Osteoblast (primary cell): Measurements from ENCODE around the gene ERBIN. TPM values are rescaled to one million over a fixed set of nuclear protein-coding genes. Genes with fewer than 3 reads are reported as not detected.
"Not testable (repeated sequence)": the region's sequence is repeated elsewhere in the genome, so short reads cannot be mapped to it uniquely, and the experiment has no call there.

Experiments
- DNase-seq: peaks from one replicate; pipeline ENCODE4 v3.0.0; 2011; ENCODE audit warnings: low spot score, mixed read lengths; ENCODE audit not compliant: insufficient read length; ENCODE audit errors: missing footprints
- H2AFZ ChIP-seq: 2 replicates; pipeline ENCODE4 v1.6.0; 2011; ENCODE audit warnings: mild to moderate bottlenecking, low read length
- H3K27ac ChIP-seq: 2 replicates; pipeline ENCODE4 v1.5.1; 2011; ENCODE audit warnings: mild to moderate bottlenecking, low read depth, low read length, moderate library complexity
- H3K27me3 ChIP-seq: 2 replicates; pipeline ENCODE4 v1.6.0; 2012; ENCODE audit warnings: mild to moderate bottlenecking, control low read depth, inconsistent platforms, low read length, moderate library complexity; ENCODE audit not compliant: insufficient read depth
- H3K36me3 ChIP-seq: 2 replicates; pipeline ENCODE4 v1.5.1; 2011; ENCODE audit warnings: mild to moderate bottlenecking, low read length, control low read depth, moderate library complexity; ENCODE audit not compliant: insufficient read depth
- H3K4me1 ChIP-seq: 2 replicates; pipeline ENCODE4 v1.5.1; 2011; ENCODE audit warnings: mild to moderate bottlenecking, low read length, control low read depth, moderate library complexity; ENCODE audit not compliant: insufficient read depth
- H3K4me2 ChIP-seq: 2 replicates; pipeline ENCODE4 v1.6.0; 2011; ENCODE audit warnings: mild to moderate bottlenecking, low read length; ENCODE audit not compliant: insufficient read depth
- H3K4me3 ChIP-seq: fragments of 200-600 bp; sonication (generic); 3 replicates; pipeline ENCODE4 v1.5.1; 2012; ENCODE audit warnings: mild to moderate bottlenecking, low read length, inconsistent platforms; ENCODE audit not compliant: insufficient read depth
- H3K79me2 ChIP-seq: 2 replicates; pipeline ENCODE4 v1.6.0; 2012; ENCODE audit warnings: mild to moderate bottlenecking, low read length, control low read depth, inconsistent platforms; ENCODE audit not compliant: insufficient read depth
- H3K9me3 ChIP-seq: 2 replicates; pipeline ENCODE4 v1.5.1; 2011; ENCODE audit warnings: low read depth, low read length, control low read depth
- H4K20me1 ChIP-seq: 2 replicates; pipeline ENCODE4 v1.6.0; 2012; ENCODE audit warnings: mild to moderate bottlenecking, low read length, control low read depth; ENCODE audit not compliant: insufficient read depth
- total RNA-seq: library from RNA; depleted of rRNA; stranded (reverse); fragments of >200 nt; gene quantifications from 2 replicates; pipeline ENCODE4 v1.2.3, GENCODE V29; 2012
- TF ChIP-seq, protein P1 (sequence below): IDR thresholded peaks from 2 replicates; pipeline ENCODE4 v1.5.1; 2011; ENCODE audit warnings: mild to moderate bottlenecking, low read depth, low read length, moderate library complexity; ENCODE audit errors: extremely low read depth

Gene ERBIN
- total RNA-seq, 1 donor, result 199 TPM

DNA sequence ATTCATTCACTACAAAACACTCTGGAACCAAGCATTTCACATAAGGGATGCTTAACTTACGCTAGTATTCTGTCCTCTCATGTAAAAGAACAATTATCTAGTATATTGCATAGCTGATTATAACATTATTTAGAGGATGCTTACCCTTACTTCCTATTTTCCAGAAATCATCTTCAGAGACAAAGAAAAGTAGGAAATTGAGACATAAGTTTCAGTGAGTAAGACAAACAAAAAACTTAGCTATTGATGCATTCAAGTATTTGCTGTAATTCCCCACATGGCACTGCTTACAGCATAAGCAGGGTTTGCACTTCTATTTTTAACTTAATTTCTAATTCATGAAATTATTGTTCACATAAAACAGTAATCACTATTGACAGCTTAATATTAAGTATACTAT is 112.9 kb downstream of the ERBIN start:
- no peak overlapping the region for H2AFZ ChIP-seq
- no peaks in the 10 kb centered on the region for H3K27me3 ChIP-seq
- H3K4me3 ChIP-seq, result no peak overlapping the region
- peaks cover 7% of the 10 kb centered on the region for H3K4me1 ChIP-seq
- no peaks in the 10 kb centered on the region for H3K9me3 ChIP-seq
- H4K20me1 ChIP-seq, result peaks cover 19% of the 10 kb centered on the region
- no peak overlapping the region for H3K4me2 ChIP-seq
- DNase-seq, result no peak
- H3K79me2 ChIP-seq, result peaks cover 54% of the 10 kb centered on the region
- TF ChIP-seq, protein P1, sequence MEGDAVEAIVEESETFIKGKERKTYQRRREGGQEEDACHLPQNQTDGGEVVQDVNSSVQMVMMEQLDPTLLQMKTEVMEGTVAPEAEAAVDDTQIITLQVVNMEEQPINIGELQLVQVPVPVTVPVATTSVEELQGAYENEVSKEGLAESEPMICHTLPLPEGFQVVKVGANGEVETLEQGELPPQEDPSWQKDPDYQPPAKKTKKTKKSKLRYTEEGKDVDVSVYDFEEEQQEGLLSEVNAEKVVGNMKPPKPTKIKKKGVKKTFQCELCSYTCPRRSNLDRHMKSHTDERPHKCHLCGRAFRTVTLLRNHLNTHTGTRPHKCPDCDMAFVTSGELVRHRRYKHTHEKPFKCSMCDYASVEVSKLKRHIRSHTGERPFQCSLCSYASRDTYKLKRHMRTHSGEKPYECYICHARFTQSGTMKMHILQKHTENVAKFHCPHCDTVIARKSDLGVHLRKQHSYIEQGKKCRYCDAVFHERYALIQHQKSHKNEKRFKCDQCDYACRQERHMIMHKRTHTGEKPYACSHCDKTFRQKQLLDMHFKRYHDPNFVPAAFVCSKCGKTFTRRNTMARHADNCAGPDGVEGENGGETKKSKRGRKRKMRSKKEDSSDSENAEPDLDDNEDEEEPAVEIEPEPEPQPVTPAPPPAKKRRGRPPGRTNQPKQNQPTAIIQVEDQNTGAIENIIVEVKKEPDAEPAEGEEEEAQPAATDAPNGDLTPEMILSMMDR, result no peak
- H3K36me3 ChIP-seq, result peaks cover 82% of the 10 kb centered on the region
- no peak overlapping the region for H3K27ac ChIP-seq

DNA sequence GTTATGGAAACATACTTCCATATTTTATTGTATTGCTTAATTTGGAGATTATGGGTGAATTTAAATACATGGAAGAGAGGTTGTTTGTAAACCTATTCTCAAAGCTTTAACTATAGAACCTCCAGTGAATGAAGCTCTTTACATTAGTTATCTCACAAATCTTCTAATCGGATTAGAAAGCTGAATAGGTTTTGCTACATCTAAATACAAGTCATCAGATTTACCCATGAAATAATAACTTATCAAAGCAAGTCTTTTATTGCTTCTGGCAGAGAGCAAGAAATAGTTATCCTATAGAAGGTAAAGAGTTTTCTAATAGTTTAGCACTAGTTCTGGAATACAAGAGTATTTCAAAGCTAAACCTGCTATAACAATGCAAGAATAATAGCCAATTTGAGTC is 113.3 kb downstream of the ERBIN start:
- peaks cover 17% of the 10 kb centered on the region for H4K20me1 ChIP-seq

DNA sequence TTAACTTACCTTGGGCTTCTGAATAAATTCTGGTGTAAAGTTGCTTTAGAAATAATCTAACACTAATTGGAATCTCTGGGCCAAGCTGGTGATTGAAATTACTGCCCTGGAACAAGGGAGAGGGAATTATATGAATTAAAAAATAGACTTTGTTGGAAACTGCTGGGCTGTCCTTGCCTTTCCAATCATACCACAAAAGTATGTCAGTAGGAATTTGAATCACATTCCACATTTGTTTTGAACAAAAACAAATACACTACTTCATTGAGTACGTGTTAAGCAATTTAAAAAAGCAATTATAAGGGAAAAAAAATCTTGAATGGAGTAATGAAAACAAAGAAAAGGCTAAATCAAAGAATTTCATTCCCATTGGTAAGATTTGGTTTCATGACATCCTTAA is 115.3 kb downstream of the ERBIN start:
- peaks cover 14% of the 10 kb centered on the region for H4K20me1 ChIP-seq
- no peak overlapping the region for H3K4me2 ChIP-seq
- no peak for DNase-seq
- H3K9me3 ChIP-seq, result no peaks in the 10 kb centered on the region
- no peaks in the 10 kb centered on the region for H3K27me3 ChIP-seq
- H3K36me3 ChIP-seq, result peaks cover 80% of the 10 kb centered on the region
- H2AFZ ChIP-seq, result no peak overlapping the region
- TF ChIP-seq, protein P1, result no peak
- peaks cover 41% of the 10 kb centered on the region for H3K79me2 ChIP-seq
- peak overlapping the region; percentile 11 for H3K27ac ChIP-seq
- no peak overlapping the region for H3K4me3 ChIP-seq
- peaks cover 7% of the 10 kb centered on the region for H3K4me1 ChIP-seq

More for the DNA sequence above, 113.3 kb downstream of the ERBIN start:
- Histone ChIP-seq H2AFZ (no peak overlapping the region), H3K4me2 (no peak overlapping the region), H3K79me2 (peaks cover 51% of the 10 kb centered on the region), H3K27me3 (no peaks in the 10 kb centered on the region), H3K4me3 (no peak overlapping the region), H3K9me3 (no peaks in the 10 kb centered on the region), H3K4me1 (peaks cover 7% of the 10 kb centered on the region), H3K36me3 (peaks cover 80% of the 10 kb centered on the region), H3K27ac (no peak overlapping the region)
- TF ChIP-seq, protein P1, result no peak
- DNase-seq, result no peak

DNA sequence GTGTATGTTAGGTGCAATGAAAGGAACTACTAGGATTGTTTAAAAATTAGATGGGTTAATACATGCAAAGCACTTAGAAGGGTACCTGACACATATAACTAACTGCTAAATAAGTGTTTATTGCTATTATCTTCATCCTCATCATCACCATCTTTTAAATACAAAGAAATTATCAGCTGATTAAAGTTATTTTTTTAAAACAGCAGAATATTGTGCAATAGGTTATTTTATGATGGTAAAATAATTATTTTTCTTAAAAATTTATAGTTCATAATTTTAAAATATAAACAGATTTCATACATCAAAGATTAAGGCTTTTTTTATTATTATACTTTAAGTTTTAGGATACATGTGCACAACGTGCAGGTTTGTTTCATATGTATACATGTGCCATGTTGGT is 130.9 kb downstream of the ERBIN start:
- Histone ChIP-seq H3K4me2 (no peak overlapping the region), H3K4me1 (no peaks in the 10 kb centered on the region), H4K20me1 (no peaks in the 10 kb centered on the region), H3K4me3 (no peak overlapping the region), H2AFZ (no peak overlapping the region), H3K27me3 (no peaks in the 10 kb centered on the region), H3K9me3 (no peaks in the 10 kb centered on the region), H3K79me2 (peaks cover 52% of the 10 kb centered on the region), H3K27ac (no peak overlapping the region), H3K36me3 (peaks cover 34% of the 10 kb centered on the region)
- DNase-seq, result no peak
- TF ChIP-seq, protein P1, result no peak

DNA sequence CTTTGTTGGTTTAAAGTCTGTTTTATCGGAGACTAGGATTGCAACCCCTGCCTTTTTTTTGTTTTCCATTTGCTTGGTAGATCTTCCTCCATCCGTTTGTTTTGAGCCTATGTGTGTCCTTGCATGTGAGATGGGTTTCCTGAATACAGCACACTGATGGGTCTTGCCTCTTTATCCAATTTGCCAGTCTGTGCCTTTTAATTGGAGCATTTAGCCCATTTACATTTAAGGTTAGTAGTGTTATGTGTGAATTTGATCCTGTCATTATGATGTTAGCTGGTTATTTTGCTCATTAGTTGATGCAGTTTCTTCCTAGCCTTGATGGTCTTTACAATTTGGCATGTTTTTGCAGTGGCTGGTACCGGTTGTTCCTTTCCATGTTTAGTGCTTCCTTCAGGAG is 134.9 kb downstream of the ERBIN start:
- H3K4me1 ChIP-seq, result not testable (repeated sequence)

DNA sequence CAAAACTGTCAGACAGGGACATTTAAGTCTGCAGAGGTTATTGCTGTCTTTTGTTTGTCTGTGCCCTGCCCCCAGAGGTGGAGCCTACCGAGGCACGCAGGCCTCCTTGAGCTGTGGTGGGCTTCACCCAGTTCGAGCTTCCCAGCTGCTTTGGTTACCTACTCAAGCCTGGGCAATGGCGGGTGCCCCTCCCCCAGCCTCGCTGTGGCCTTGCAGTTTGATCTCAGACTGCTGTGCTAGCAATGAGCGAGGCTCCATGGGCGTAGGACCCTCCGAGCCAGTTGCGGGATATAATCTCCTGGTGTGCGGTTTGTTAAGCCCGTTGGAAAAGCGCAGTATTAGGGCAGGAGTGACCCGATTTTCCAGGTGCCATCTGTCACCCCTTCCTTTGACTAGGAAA is 136.7 kb downstream of the ERBIN start:
- peaks cover 15% of the 10 kb centered on the region for H3K36me3 ChIP-seq
- H3K79me2 ChIP-seq, result peaks cover 68% of the 10 kb centered on the region
- H3K27me3 ChIP-seq, result not testable (repeated sequence)

More for the DNA sequence above, 134.9 kb downstream of the ERBIN start:
- not testable (repeated sequence) for DNase-seq, H3K27me3 ChIP-seq, H3K27ac ChIP-seq, H3K9me3 ChIP-seq, H2AFZ ChIP-seq, H3K4me2 ChIP-seq, H3K4me3 ChIP-seq
- peaks cover 63% of the 10 kb centered on the region for H3K79me2 ChIP-seq
- peaks cover 11% of the 10 kb centered on the region for H3K36me3 ChIP-seq
- H4K20me1 ChIP-seq, result peaks cover 13% of the 10 kb centered on the region

More for the DNA sequence above, 136.7 kb downstream of the ERBIN start:
- not testable (repeated sequence) for DNase-seq, H3K27ac ChIP-seq, H3K4me2 ChIP-seq, H3K4me3 ChIP-seq, H2AFZ ChIP-seq, H3K4me1 ChIP-seq, H3K9me3 ChIP-seq
- H4K20me1 ChIP-seq, result peaks cover 20% of the 10 kb centered on the region
